HepG2 (cell line): ENCODE measurements around the gene GPA33. TPM values are rescaled to one million over a fixed set of nuclear protein-coding genes. Genes with fewer than 3 reads are reported as not detected.

Source experiments
- ATAC-seq: fragments of 200-7000 bp; cut with Tn5 transposase; 3 replicates; pipeline ENCODE4 v1.9.1; 2020; ENCODE audit warnings: mild to moderate bottlenecking, moderate library complexity
- BruUV-seq: library from RNA; stranded (reverse); fragments of 400-500 nt; replicated peaks from 2 replicates; lab custom pipeline; 2021; lab: Mats Ljungman, UMichigan
- CTCF ChIA-PET: fragments of 300-600 bp; formaldehyde crosslinking; extraction: SDS; loops from one replicate; lab custom pipeline; 2021; ENCODE audit warnings: low total read pairs, inconsistent platforms, low intra/inter-chr PET ratio; lab: Yijun Ruan, JAX
- POLR2A ChIA-PET: fragments of 350-600 bp; sonication (Branson Sonifier 250); formaldehyde crosslinking; loops from one replicate; lab custom pipeline; 2020; ENCODE audit warnings: antibody characterized with exemption, inconsistent platforms; lab: Yijun Ruan, JAX
- DNase-seq: peaks from one replicate; pipeline ENCODE4 v3.0.0-alpha.2; 2015; ENCODE audit warnings: low spot score
- FAIRE-seq: peaks from 3 replicates; lab custom pipeline; 2011; peaks lifted over from hg19 to GRCh38; lab: Jason Lieb, UNC
- H2AFZ ChIP-seq: one replicate; pipeline ENCODE4 v1.6.1; 2011; ENCODE audit warnings: low read length, inconsistent platforms
- H3K27ac ChIP-seq: fragments of 300-600 bp; 3 replicates; pipeline ENCODE4 v1.8.0; 2011; ENCODE audit warnings: mixed run types, mild to moderate bottlenecking, mixed read lengths, low read length, inconsistent platforms; ENCODE audit not compliant: insufficient read depth; ENCODE audit errors: extremely low read length
- H3K27me3 ChIP-seq, 2 experiments: fragments of 200-600 bp in 1 of 2; 2 replicates in 1 of 2; 3 replicates in 1 of 2; pipeline versions ENCODE4 v1.6.0 to v1.8.0; 2011; ENCODE audit warnings: low read length in 2 of 2, mild to moderate bottlenecking in 2 of 2, moderate library complexity in 2 of 2, inconsistent platforms in 1 of 2; ENCODE audit not compliant: insufficient read depth in 2 of 2, control insufficient read depth in 1 of 2
- H3K36me3 ChIP-seq, 2 experiments: fragments of 200-600 bp in 1 of 2; replicated peaks in 1 of 2; 2 replicates in 1 of 2; 3 replicates in 1 of 2; pipeline versions ENCODE4 v1.5.1 to v1.8.0; 2011; ENCODE audit warnings: low read length in 2 of 2, inconsistent platforms in 1 of 2; ENCODE audit not compliant: insufficient read depth in 2 of 2, control insufficient read depth in 1 of 2
- H3K4me1 ChIP-seq: 2 replicates; pipeline ENCODE4 v1.5.1; 2012; ENCODE audit warnings: low read length, inconsistent platforms; ENCODE audit not compliant: insufficient read depth
- H3K4me2 ChIP-seq: 2 replicates; pipeline ENCODE4 v1.6.0; 2011; ENCODE audit warnings: low read depth, low read length, inconsistent platforms
- H3K4me3 ChIP-seq, 3 experiments: fragments of 200-600 bp in 1 of 3; sonication (generic), shearing (Covaris generic) in 1 of 3; replicated peaks in 1 of 3; 2 replicates each; pipeline ENCODE4 v1.5.1; 2011 to 2016; ENCODE audit warnings: low read length in 3 of 3, inconsistent platforms in 2 of 3, low read depth in 2 of 3, mild to moderate bottlenecking in 2 of 3, control low read depth in 1 of 3, mixed read lengths in 1 of 3; ENCODE audit not compliant: insufficient read depth in 1 of 3
- H3K79me2 ChIP-seq: one replicate; pipeline ENCODE4 v1.6.1; 2011; ENCODE audit warnings: low read length, inconsistent platforms; ENCODE audit not compliant: insufficient read depth
- H3K9ac ChIP-seq: 2 replicates; pipeline ENCODE4 v1.6.0; 2011; ENCODE audit warnings: mild to moderate bottlenecking, low read depth, low read length, inconsistent platforms; ENCODE audit not compliant: insufficient read depth
- H3K9me3 ChIP-seq: 2 replicates; pipeline ENCODE4 v1.5.1; 2012; ENCODE audit warnings: mild to moderate bottlenecking, low read length
- H4K20me1 ChIP-seq: 2 replicates; pipeline ENCODE4 v1.6.0; 2011; ENCODE audit warnings: inconsistent platforms, mild to moderate bottlenecking, low read length, moderate library complexity; ENCODE audit not compliant: insufficient read depth
- ELF3 ChIP-seq: IDR thresholded peaks from 2 replicates; pipeline ENCODE4 v1.6.1; 2016; ENCODE audit warnings: missing genetic modification reagents, missing compliant biosample characterization
- KMT2A ChIP-seq: sonication (generic); formaldehyde crosslinking; IDR thresholded peaks from 2 replicates; pipeline ENCODE4 v1.4.0; 2020; ENCODE audit warnings: missing genetic modification reagents
- NFE2L2 ChIP-seq: fragments of 150-350 bp; IDR thresholded peaks from 2 replicates; pipeline ENCODE4 v1.6.1; 2014; ENCODE audit warnings: low read length
- NR1H2 ChIP-seq: sonication (generic); formaldehyde crosslinking; IDR thresholded peaks from 2 replicates; pipeline ENCODE4 v1.8.1; 2022; ENCODE audit warnings: low read depth, missing genetic modification reagents, borderline replicate concordance
- TBL1XR1 ChIP-seq: fragments of 150-350 bp; IDR thresholded peaks from 2 replicates; pipeline ENCODE4 v1.6.1; 2014; ENCODE audit warnings: borderline replicate concordance, low read length; ENCODE audit not compliant: partially characterized antibody
- WIZ ChIP-seq: sonication (generic); formaldehyde crosslinking; IDR thresholded peaks from 2 replicates; pipeline ENCODE4 v1.5.1; 2020; ENCODE audit warnings: mild to moderate bottlenecking, missing genetic modification reagents
- ZNF101 ChIP-seq: sonication (generic); formaldehyde crosslinking; IDR thresholded peaks from 2 replicates; pipeline ENCODE4 v1.4.0; 2020; ENCODE audit warnings: mild to moderate bottlenecking, low read depth, missing genetic modification reagents, borderline replicate concordance
- ZNF124 ChIP-seq: sonication (generic); formaldehyde crosslinking; IDR thresholded peaks from 2 replicates; pipeline ENCODE4 v1.4.0; 2020; ENCODE audit warnings: missing genetic modification reagents
- ZNF280B ChIP-seq: sonication (generic); formaldehyde crosslinking; IDR thresholded peaks from 2 replicates; pipeline ENCODE4 v1.5.0; 2020; ENCODE audit warnings: missing genetic modification reagents, mild to moderate bottlenecking, borderline replicate concordance
- ZNF687 ChIP-seq: sonication (generic); formaldehyde crosslinking; IDR thresholded peaks from 2 replicates; pipeline ENCODE4 v1.5.1; 2020; ENCODE audit warnings: mild to moderate bottlenecking, missing genetic modification reagents, moderate library complexity
- ZNF776 ChIP-seq: sonication (generic); formaldehyde crosslinking; IDR thresholded peaks from 2 replicates; pipeline ENCODE4 v1.4.0; 2020; ENCODE audit warnings: mild to moderate bottlenecking, missing genetic modification reagents
- WGBS: methylation state at CpG from one replicate; pipeline ENCODE4 v1.1.6; 2017; ENCODE audit warnings: low lambda C conversion rate; 5-methylcytosine and 5-hydroxymethylcytosine counted together
- in situ Hi-C: cut with HindIII; loops from 2 replicates; pipeline ENCODE4 v1.10.0; 2017; ENCODE audit warnings: low pct_unique_long_range_greater_than_20kb; ENCODE audit not compliant: extremely low pct_ligation_motif_present
- intact Hi-C: fragments of 100-400 bp; cut with micrococcal nuclease; formaldehyde crosslinking; loops from one replicate; pipeline ENCODE4 v1.10.0; 2022; ENCODE audit not compliant: unreplicated experiment
- polyA plus RNA-seq, 8 experiments: library from polyadenylated mRNA; depleted of rRNA in 3 of 8; stranded (reverse) in 7 of 8; unstranded in 1 of 8; fragments of >200 nt; fragmentation: Illumina TruSeq in 4 of 8; extraction: Trizol in 4 of 8; gene quantifications; 2 replicates each; pipeline versions ENCODE4 v1.2.1 to v1.2.3, GENCODE V29; 2011 to 2016; ENCODE audit warnings: low read depth in 4 of 8, missing spikeins in 1 of 8, mixed read lengths in 1 of 8; ENCODE audit not compliant: insufficient read depth in 1 of 8
- total RNA-seq, 5 experiments: library from RNA; depleted of rRNA; stranded (reverse); fragments of >200 nt; fragmentation: Illumina TruSeq; extraction: Trizol; gene quantifications; 2 replicates each; pipeline ENCODE4 v1.2.3, GENCODE V29; 2016; ENCODE audit warnings: low read depth in 1 of 5

The GPA33 gene
- total and polyA plus RNA-seq, 2 of the 13 experiments (the other 11 are each of a cell fraction or from before 2014, with no cell fraction given) = not detected

- no peak for TF ChIP-seq ZNF280B (CRISPR knock-in tag)
Observed at GRCh38 chr1:167130829-167131510, 40.8 kb upstream of the GPA33 start (continued).

DNA sequence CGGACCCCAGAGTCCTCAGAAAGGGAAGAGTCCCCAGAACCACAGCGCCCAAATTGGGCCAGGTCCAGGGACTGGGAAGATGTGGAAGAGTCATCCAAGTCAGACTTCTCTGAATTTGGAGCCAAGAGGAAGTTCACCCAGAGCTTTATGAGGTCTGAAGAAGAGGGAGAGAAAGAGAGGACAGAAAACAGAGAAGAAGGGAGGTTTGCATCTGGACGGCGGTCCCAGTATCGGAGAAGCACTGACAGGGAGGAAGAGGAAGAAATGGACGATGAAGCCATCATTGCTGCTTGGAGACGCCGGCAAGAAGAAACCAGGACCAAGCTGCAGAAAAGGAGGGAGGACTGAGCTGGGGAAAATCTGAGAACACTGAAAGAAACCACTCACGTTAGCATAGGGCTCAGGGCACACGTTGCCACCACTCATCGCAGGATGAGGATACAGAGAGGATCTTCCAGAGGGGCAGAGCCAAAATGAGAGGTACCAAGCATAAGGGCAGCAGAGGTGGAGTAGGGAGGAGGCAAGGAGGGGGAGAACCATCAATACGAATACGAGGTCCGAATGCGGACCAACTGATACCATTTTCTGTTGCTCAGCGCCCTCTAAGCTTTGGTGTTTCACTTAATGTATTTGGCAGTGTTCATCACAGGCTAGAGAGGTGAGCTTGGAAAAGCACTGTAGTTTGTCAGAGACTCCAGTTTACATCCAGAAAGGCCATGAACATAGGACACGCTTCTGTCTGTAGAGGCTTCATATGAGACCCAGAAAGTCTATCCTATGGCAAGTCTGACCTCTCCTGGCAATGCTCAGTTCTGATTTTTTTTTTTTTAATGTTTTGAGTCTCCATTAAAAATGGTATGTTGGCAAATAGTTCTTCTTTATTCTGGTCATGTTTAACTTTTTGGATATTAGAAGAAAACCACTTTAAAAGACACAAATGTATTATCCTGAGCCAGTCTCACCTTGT, 38.4 kb upstream of the GPA33 start:
- TF ChIP-seq TBL1XR1 (no peak), NFE2L2 (no peak), WIZ (no peak), KMT2A (CRISPR knock-in tag) (no peak), ZNF687 (CRISPR knock-in tag) (no peak), NR1H2 (no peak), ELF3 (CRISPR knock-in tag) (no peak), ZNF101 (CRISPR knock-in tag) (no peak), ZNF124 (no peak), ZNF776 (CRISPR knock-in tag) (no peak)
- Histone ChIP-seq H3K4me2 (no peak overlapping the region), H3K9me3 (no peaks in the 10 kb centered on the region), H2AFZ (no peak overlapping the region), H3K4me1 (no peaks in the 10 kb centered on the region), H3K79me2 (no peaks in the 10 kb centered on the region), H3K4me3 (no peak overlapping the region), H3K36me3 (no peaks in the 10 kb centered on the region), H3K27ac (no peak overlapping the region), H3K9ac (no peak overlapping the region), H3K27me3 (peaks cover 9 to 56% of the 10 kb centered on the region in 2 experiments; a peak in 4 of 5 replicates), H4K20me1 (no peaks in the 10 kb centered on the region)
- DNase-seq (no peak), FAIRE-seq (no peak), ATAC-seq (no peak)
- intact Hi-C loops (no loop called here), in situ Hi-C loops (loop anchor here (5.0 kb wide), 1 partner anchor 61 kb away; no protein-coding TSS in a partner anchor)
- ChIA-PET POLR2A (no interaction called here), CTCF (no interaction called here)
- no TSS peak for BruUV-seq
- WGBS = 16% methylated on average over 17 of the region's 17 CpGs
